Activated naive CD4-positive, alpha-beta T cell treated with anti-CD3 and anti-CD28 coated beads for 36 hours (primary cell): ENCODE data around the gene CYFIP1. TPM values are rescaled to one million over a fixed set of nuclear protein-coding genes. Genes with fewer than 3 reads are reported as not detected.
"Not testable (repeated sequence)": the region's sequence is repeated elsewhere in the genome, so short reads cannot be mapped to it uniquely, and the experiment has no call there.

Experiments used
- CTCF ChIA-PET: fragments of 350-600 bp; sonication (Branson Sonifier 250); formaldehyde crosslinking; loops from one replicate; lab custom pipeline; 2021; ENCODE audit warnings: antibody characterized with exemption; lab: Charles Lee
- DNase-seq: peaks from one replicate; pipeline ENCODE4 v3.0.0-alpha.2; 2020
- H3K27ac Mint-ChIP-seq: one replicate; pipeline ENCODE4 v1.8.0; 2021; ENCODE audit warnings: mild to moderate bottlenecking, mixed read lengths
- H3K27me3 Mint-ChIP-seq: one replicate; pipeline ENCODE4 v1.8.0; 2021; ENCODE audit warnings: low read depth, mixed read lengths
- H3K36me3 Mint-ChIP-seq: one replicate; pipeline ENCODE4 v1.8.0; 2021; ENCODE audit warnings: low read depth, mixed read lengths
- H3K4me1 Mint-ChIP-seq: one replicate; pipeline ENCODE4 v1.8.0; 2021; ENCODE audit warnings: low read depth, mixed read lengths
- H3K4me3 Mint-ChIP-seq: one replicate; pipeline ENCODE4 v1.8.0; 2021; ENCODE audit warnings: mild to moderate bottlenecking, moderate library complexity, mixed read lengths
- H3K9me3 Mint-ChIP-seq: one replicate; pipeline ENCODE4 v1.8.0; 2021; ENCODE audit warnings: mixed read lengths
- intact Hi-C: fragments of 100-400 bp; cut with micrococcal nuclease; formaldehyde crosslinking; loops from one replicate; pipeline ENCODE4 v1.15.1; 2023
- total RNA-seq, 2 experiments: library from RNA; stranded (reverse); gene quantifications; one replicate each; pipeline ENCODE4 v1.2.3, GENCODE V29; 2021

The CYFIP1 gene
- 10 to 100 TPM; 34.0 to 35.1 TPM for total RNA-seq

DNA sequence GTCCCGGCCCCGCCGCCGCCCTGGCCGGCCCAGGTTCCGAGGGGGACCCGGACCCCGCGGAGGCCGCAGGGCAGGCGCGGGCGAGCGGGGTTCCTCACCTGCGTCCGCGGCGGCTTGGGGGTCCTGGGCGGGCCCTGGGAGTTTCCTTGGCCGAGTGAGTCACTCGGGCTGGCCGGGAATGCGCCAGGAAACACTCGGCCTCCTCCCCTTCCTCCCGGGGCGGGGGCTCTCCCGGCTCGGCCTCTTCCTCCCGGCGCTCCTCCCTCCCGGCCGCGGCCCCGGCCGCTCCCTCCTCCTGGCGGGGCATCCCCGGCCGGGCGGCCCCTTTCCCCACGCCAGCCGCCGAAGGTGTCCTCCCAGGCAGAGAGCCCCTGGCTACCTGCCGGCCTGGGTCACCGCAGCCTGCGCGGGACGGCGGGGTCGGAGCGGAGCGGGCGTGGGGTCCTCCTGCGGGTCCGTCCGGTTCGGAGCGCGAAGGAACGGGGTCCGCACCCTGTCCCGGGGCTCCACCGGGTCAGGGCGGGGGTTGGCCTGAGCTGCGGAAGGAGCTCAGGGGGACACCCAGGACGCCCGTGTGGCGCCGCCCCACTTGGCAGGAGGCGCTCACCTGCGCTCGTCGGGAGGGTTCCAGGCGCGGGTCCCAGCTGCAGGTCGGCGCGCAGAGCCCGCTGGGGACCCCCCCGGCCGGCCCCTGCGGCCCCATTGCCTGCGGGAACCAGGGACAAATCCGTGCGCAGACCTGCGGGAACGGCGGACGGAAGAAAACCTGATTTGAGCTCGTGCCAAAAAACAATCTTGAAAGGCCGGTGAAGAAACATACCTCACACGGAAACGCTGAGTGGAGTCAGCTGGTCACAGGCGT, at the start of gene CYFIP1:
CYFIP1 (minus strand) TSS at position 180 of the 862 bp plus-strand sequence. CDS start 33,083 bp downstream, outside the sequence.
- intact Hi-C loops, result loop anchor here (2.0 kb wide), 1 partner anchor 58 kb away; the partner anchor contains the start of gene TUBGCP5
- CTCF ChIA-PET, result interaction anchor here (1.0 kb wide), 1 partner anchor 59 kb away, joined by 3 read pairs; the partner anchor contains the start of gene TUBGCP5

DNA sequence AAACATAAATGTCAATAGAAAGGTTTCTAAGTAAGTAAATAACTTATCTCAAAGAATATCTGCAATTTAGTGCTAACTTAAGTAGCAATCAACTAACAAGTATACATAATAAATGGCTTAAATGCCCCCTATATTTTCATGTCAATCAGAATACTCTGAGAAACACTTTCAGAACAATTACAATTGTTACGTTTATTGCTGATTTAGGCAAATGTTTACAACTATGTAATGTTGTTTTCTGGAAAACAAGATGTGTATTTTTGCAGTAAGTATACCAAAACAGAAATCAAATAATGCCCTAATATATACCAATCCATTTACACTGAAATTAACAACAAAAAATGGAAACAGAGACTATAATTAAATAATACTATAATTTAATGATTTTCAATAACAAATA, 46.0 kb upstream of the CYFIP1 start:
- H3K4me3 Mint-ChIP-seq, result no peak overlapping the region
- intact Hi-C loops, result no loop called here
- no peak overlapping the region for H3K27ac Mint-ChIP-seq
- H3K36me3 Mint-ChIP-seq, result peaks cover 30% of the 10 kb centered on the region
- no peaks in the 10 kb centered on the region for H3K9me3 Mint-ChIP-seq
- no peaks in the 10 kb centered on the region for H3K4me1 Mint-ChIP-seq
- H3K27me3 Mint-ChIP-seq, result no peaks in the 10 kb centered on the region
- no peak for DNase-seq
- CTCF ChIA-PET, result no interaction called here

More for the DNA sequence above, at the start of gene CYFIP1:
- H3K27ac Mint-ChIP-seq, result no peak within 1 kb of the TSS
- peaks cover 3% of the 10 kb centered on the region for H3K36me3 Mint-ChIP-seq
- H3K4me1 Mint-ChIP-seq, result peaks cover 6% of the 10 kb centered on the region
- H3K9me3 Mint-ChIP-seq, result no peaks in the 10 kb centered on the region
- H3K27me3 Mint-ChIP-seq, result peaks cover 20% of the 10 kb centered on the region
- DNase-seq, result peak; percentile 52
- peak within 1 kb of the TSS; percentile 91 for H3K4me3 Mint-ChIP-seq

DNA sequence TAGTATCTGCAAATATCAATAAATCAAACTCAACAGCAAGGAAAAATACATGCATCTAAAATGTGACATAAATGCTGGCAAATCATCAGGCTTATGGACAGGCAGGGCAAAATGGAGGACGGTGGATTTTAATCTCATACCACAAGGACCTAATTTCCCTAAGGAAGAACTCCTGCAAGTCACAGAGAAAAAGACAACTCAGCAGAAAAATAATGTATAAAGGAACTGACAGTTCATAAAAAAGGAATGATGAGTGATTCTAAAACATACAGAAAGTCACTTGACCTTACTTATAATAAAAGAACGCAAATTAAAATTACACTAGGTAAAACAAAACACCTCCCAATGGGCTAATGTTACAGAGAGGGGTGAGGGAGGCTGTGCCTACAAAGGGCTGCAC, 42.0 kb upstream of the CYFIP1 start:
- H3K9me3 Mint-ChIP-seq, result no peaks in the 10 kb centered on the region
- no peak overlapping the region for H3K4me3 Mint-ChIP-seq
- no peak for DNase-seq
- H3K27ac Mint-ChIP-seq, result no peak overlapping the region
- intact Hi-C loops, result no loop called here
- CTCF ChIA-PET, result interaction anchor here (2.4 kb wide), 1 partner anchor 14 kb away, joined by 13 read pairs; no protein-coding TSS in a partner anchor
- peaks cover 32% of the 10 kb centered on the region for H3K36me3 Mint-ChIP-seq
- H3K27me3 Mint-ChIP-seq, result no peaks in the 10 kb centered on the region
- H3K4me1 Mint-ChIP-seq, result no peaks in the 10 kb centered on the region

DNA sequence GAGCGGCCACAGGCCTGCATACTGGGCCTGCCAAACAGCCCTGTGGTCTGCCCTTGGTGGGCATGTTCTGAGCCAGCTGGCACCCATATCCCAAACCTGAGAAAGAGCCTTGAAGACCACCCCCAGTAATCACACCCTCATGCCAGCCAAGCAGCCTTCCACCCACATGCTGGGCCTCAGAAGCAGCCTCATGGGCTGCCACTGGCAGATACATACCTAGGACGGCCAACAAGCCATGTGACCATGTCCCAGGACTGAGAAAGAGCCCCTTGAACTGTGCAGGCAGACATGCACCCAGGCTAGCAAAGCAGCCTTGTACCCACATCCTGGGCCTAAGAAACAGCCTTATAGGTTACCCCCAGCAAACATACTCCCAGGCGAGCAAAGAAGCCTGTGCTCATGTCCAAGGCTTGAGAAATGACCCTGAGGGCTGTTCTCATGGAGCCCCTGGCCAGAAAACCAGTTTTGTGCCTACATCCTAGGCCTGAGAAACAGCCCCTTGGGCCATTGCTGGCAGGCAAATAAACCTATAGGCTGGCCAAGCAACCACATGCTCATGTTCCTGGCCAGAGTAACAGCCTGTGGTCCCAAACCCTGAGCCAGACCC, 34.3 kb upstream of the CYFIP1 start:
- intact Hi-C loops, result no loop called here
- CTCF ChIA-PET, result no interaction called here
- Mint-ChIP-seq H3K4me3 (no peak overlapping the region), H3K27ac (no peak overlapping the region), H3K36me3 (peaks cover 39% of the 10 kb centered on the region), H3K9me3 (no peaks in the 10 kb centered on the region), H3K27me3 (no peaks in the 10 kb centered on the region), H3K4me1 (no peaks in the 10 kb centered on the region)
- no peak for DNase-seq

DNA sequence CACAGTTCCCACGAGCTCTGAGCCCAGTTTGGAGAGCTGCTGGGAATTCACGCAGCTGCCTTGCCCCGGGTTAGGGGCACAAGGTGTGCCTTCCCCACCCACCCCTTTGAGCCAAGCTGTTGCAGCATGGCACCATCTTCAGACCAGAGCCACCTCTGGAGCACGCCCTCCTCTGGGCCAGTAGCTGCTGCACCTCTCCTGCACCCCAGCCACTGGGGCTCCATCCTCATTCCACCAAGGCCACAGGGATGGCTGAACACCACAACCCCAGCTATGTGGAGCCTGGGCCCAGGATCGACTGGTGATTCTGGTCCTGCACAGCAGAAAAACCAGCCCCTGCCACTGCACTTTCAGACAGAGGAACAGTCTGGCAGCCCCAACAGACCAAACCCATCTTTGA, 33.5 kb upstream of the CYFIP1 start:
- no peak for DNase-seq
- Mint-ChIP-seq H3K27me3 (no peaks in the 10 kb centered on the region), H3K36me3 (peaks cover 38% of the 10 kb centered on the region), H3K4me1 (no peaks in the 10 kb centered on the region), H3K4me3 (no peak overlapping the region), H3K27ac (no peak overlapping the region), H3K9me3 (no peaks in the 10 kb centered on the region)
- CTCF ChIA-PET, result interaction anchor here (0.5 kb wide), 1 partner anchor 17 kb away, joined by 3 read pairs; no protein-coding TSS in a partner anchor
- intact Hi-C loops, result no loop called here

DNA sequence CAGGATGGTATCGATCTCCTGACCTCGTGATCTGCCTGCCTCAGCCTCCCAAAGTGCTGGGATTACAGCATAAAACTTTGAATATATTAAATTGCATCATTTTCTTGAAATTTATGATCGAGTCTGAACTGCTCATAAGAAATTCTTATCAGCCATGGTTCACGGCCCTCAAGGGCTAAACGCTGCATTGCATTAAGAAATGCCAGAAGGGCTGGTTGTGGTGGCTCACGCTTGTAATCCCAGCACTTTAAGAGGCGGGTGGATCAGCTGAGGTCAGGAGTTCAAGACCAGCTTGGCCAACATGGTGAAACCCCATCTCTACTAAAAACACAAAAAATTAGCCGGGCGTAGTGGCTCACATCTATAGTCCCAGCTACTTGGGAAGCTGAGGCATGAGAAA, 32.4 kb upstream of the CYFIP1 start:
- H3K4me1 Mint-ChIP-seq, CTCF ChIA-PET, H3K27ac Mint-ChIP-seq, H3K4me3 Mint-ChIP-seq, intact Hi-C loops, H3K27me3 Mint-ChIP-seq, H3K9me3 Mint-ChIP-seq, DNase-seq: not testable (repeated sequence)
- H3K36me3 Mint-ChIP-seq, result peaks cover 36% of the 10 kb centered on the region

DNA sequence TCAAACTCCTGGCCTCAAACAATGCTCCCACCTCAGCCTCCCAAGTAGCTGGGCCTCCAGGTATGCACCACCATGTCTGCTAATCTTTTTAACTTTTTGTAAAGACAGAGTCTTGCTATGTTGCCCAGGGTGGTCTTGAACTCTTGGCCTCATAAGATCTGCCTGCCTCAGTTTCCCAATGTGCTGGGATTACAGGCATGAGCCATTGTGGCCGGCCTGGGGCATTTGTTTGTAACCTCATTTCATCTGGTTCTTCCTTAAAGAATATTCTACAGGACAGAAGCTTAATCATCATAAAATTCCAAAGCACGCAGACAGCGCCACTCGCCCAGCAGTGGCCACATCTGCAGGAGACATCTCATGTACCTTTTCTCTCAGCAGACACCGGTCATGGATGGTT, 23.6 kb upstream of the CYFIP1 start:
- intact Hi-C loops, result no loop called here
- Mint-ChIP-seq H3K4me3 (no peak overlapping the region), H3K27me3 (no peaks in the 10 kb centered on the region), H3K4me1 (no peaks in the 10 kb centered on the region), H3K27ac (no peak overlapping the region), H3K36me3 (peaks cover 44% of the 10 kb centered on the region), H3K9me3 (no peaks in the 10 kb centered on the region)
- CTCF ChIA-PET, result no interaction called here
- DNase-seq, result no peak

DNA sequence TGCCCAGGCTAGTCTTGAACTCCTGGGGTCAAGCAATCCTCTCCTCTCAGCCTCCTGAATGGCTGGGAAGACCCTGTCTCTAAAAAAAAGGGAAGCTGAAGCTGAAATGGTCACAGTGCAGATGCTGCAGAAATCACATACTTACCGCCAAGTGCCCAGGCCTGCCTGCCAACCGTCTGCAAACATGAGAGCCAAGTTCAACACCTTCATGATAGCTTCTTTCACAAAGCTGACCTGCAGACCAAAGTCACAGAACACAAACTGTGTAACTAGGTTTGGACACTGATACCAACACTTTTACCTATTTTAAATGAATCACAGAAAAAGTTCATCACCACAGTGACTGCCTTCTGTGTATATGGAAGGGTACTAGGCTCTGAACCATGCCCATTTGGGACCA, 22.8 kb upstream of the CYFIP1 start:
- H3K4me3 Mint-ChIP-seq, result no peak overlapping the region
- H3K9me3 Mint-ChIP-seq, result no peaks in the 10 kb centered on the region
- no peak overlapping the region for H3K27ac Mint-ChIP-seq
- peaks cover 48% of the 10 kb centered on the region for H3K36me3 Mint-ChIP-seq
- intact Hi-C loops, result no loop called here
- no peaks in the 10 kb centered on the region for H3K4me1 Mint-ChIP-seq
- DNase-seq, result no peak
- CTCF ChIA-PET, result no interaction called here
- H3K27me3 Mint-ChIP-seq, result no peaks in the 10 kb centered on the region

DNA sequence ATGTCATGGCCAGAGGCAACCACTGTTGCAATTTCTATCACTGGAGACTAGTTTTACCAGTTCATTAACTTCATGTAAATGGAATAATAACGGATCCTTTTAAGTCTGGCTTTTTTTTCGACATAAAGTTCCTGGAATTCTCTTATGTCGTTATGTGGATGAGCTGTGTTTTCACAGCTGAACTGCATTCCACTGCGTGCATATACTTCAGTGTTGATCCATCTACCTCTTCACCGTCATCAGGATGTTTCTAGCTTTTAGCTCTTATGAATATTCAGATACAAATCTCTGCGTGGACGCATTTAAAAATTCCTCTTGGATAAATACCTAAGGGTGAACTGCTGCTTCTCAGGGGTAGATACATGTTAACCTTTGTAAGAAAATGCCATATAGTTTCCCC, 15.6 kb upstream of the CYFIP1 start:
- H3K27ac Mint-ChIP-seq, result no peak overlapping the region
- intact Hi-C loops, result no loop called here
- no peaks in the 10 kb centered on the region for H3K4me1 Mint-ChIP-seq
- no peak overlapping the region for H3K4me3 Mint-ChIP-seq
- DNase-seq, result no peak
- CTCF ChIA-PET, result no interaction called here
- H3K9me3 Mint-ChIP-seq, result no peaks in the 10 kb centered on the region
- H3K27me3 Mint-ChIP-seq, result no peaks in the 10 kb centered on the region
- H3K36me3 Mint-ChIP-seq, result peaks cover 47% of the 10 kb centered on the region

DNA sequence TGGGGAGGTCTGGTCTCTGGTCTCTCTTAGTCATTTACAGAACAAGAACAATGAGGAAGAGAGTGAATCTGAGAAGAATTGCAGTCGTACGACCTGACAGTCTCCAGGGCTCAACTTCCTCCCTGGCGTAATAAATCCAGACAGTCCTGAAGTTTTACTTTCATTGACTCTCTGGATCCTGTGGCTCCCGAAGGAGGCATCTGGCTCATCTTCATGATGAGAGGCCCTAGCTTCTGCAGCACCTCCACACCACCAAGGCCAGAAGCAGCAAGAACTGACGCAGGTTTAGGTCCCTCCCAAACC, 11.8 kb upstream of the CYFIP1 start:
- CTCF ChIA-PET, result no interaction called here
- Mint-ChIP-seq H3K27me3 (no peaks in the 10 kb centered on the region), H3K9me3 (no peaks in the 10 kb centered on the region), H3K4me3 (no peak overlapping the region), H3K36me3 (peaks cover 27% of the 10 kb centered on the region), H3K27ac (no peak overlapping the region), H3K4me1 (no peaks in the 10 kb centered on the region)
- no peak for DNase-seq
- intact Hi-C loops, result no loop called here

DNA sequence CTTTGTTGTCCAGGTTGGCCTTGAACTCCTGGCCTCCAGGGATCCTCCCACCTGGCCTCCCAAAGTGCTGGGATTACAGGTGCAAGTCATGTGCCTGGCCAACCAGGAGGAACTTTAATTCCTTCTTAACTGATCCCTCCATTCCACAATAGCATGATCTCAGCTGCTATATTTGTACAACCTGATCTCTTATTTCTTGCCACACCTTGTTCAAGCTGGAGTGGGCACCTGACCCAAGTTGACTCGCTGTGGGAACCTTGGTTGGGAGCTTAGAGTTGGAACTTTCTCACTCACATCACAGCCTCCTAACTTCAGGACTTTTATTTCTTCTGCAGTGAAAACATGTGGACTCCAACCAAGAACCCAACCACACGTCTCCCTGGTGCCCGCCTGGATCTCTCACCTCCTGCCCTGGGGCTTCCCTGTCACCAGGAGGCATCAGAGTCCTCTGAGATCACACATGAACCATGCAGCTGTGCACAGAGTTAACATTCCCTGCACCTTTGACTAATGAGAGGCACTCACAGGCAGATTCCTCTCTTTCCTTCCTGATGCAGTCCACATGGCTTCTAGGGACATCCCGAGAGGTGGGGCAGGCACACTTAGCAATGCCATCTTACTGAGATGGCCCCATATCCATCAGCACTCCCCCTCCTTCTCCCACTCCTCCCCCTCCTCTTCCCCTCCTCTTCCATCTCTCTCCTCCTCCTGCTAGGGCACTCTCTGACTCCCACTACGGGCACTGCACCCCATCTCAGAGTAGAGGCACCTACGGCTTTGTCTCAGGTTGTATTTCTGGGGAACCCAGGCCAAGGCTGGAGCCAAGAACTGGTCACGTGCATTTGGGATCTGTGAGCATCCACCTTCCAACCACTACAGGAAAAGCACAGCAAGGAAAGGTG, 9.7 kb upstream of the CYFIP1 start:
- H3K27me3 Mint-ChIP-seq, result no peaks in the 10 kb centered on the region
- H3K36me3 Mint-ChIP-seq, result peaks cover 16% of the 10 kb centered on the region
- DNase-seq, result no peak
- CTCF ChIA-PET, result no interaction called here
- no peak overlapping the region for H3K27ac Mint-ChIP-seq
- H3K4me3 Mint-ChIP-seq, result no peak overlapping the region
- intact Hi-C loops, result no loop called here
- H3K4me1 Mint-ChIP-seq, result no peaks in the 10 kb centered on the region
- no peaks in the 10 kb centered on the region for H3K9me3 Mint-ChIP-seq

DNA sequence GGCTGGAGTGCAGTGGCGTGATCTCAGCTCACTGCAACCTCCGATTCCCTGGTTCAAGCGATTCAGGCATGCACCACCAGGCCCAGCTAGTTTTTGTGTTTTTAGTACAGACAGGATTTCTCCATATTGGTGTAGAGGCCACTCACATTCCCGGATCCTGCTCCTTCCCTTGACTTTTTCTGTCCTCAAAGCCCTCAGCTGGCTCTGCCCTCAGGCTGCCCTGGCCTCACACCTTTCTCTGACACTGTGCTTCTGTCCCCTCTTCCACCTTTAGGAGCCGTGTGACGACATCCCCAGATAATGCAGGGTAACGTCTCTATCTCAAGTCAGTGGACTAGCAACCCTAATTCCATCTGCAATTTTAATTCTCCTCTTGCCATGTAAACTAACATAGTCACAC, 8.6 kb upstream of the CYFIP1 start:
- intact Hi-C loops, result no loop called here
- Mint-ChIP-seq H3K4me3 (no peak overlapping the region), H3K4me1 (no peaks in the 10 kb centered on the region), H3K27me3 (no peaks in the 10 kb centered on the region), H3K27ac (no peak overlapping the region), H3K9me3 (no peaks in the 10 kb centered on the region), H3K36me3 (peaks cover 9% of the 10 kb centered on the region)
- no peak for DNase-seq
- CTCF ChIA-PET, result no interaction called here
